GM19397 (cell line): ENCODE data around the gene CNIH1.
"Not testable (repeated sequence)": the region's sequence is repeated elsewhere in the genome, so short reads cannot be mapped to it uniquely, and the experiment has no call there.

Source experiments
- ATAC-seq: cut with Tn5 transposase; IDR thresholded peaks from one replicate; pipeline ENCODE4 v1.9.1; 2021; ENCODE audit warnings: mild to moderate bottlenecking, moderate library complexity; ENCODE audit not compliant: unreplicated experiment

The CNIH1 gene

DNA sequence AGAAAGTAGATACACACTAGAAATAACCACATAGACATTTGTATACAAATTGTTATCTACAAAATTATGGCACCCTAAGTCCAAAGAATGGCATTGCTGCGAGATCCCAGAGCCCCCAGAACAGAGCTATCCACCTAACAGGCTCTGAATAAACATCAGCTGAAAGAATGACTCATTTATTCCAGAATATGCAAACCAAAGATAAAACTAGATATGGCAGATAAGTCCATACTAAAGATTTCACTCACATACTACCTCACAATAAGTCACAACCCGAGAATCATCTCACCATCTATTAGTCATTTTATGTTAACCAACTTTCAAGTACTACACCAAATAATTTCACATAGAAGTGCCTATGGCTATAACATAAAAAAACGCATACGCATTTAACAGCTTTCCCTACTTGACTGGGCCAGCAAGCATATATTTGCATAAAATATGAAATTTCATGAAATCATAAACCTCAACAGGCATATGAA is 5.6 kb downstream of the CNIH1 start:
- no peak for ATAC-seq

DNA sequence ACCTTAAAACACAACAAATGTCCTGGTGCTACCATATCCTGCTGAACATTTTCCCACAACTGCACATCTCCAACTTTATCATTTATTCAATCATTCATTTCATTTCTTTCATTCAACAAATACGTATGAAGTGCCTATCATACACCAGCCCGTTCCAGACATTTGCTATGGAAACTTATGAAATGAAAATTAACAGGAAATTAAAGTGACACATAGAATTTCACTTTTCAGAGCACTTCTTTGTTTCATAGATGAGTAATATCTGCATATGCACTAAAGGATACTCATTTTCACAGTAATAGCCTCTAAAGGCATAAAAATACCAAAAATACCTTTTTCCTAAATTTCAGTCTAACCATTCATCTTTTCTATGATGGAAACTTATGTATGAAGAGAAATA is 12.6 kb downstream of the CNIH1 start:
- ATAC-seq = no peak

DNA sequence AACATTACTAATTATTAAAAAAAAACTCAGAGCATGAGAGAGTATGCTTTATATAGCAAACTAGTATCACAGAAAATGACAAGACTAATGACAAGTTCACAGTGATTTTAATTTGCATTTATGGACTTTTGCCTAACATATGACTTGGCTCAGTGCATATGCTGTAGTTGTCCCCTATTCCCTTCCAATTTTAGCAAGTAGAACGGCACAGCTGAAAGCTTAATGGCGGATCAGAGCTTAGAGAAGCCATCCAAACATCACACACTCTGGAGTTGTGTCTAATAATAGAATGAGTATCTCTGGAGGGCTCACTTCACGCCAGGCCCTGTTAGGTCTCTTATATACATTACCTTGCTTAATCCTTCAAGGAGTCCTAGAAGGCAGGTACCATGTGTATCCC is 13.3 kb downstream of the CNIH1 start:
- ATAC-seq = no peak

DNA sequence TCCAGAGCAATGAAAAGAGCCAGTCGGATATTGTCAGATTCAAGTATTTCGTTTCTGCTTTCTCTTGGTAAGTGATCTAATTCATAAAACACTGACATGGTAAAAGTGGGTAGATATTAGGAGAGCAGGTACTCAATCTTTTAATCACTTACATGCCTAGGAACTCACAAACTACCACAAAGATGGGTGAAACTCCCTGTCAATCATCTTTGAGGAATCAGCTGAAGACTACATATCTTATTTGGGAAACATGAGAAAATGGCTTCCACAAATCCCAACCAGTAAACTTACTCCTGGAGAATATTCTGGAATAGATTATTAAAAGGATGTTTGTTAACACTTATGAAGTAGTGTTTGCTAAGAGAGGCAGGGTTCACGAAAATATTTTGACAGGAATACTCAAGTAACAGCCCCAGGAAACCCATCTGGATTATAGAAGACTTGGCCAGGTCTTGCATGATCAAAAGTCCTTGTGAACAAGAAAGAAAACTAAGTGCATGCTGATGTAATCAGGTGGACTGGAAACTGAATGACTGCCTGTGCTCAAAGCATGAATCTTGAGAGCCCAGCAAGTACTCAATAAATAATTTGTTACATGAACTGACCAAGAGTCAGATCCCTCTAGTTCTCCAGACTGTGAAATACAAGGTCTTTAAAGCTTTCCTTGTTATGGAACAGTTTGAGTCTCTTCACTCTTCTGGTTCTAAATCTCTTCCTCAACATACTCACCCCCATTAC is 15.5 kb downstream of the CNIH1 start:
- no peak for ATAC-seq

DNA sequence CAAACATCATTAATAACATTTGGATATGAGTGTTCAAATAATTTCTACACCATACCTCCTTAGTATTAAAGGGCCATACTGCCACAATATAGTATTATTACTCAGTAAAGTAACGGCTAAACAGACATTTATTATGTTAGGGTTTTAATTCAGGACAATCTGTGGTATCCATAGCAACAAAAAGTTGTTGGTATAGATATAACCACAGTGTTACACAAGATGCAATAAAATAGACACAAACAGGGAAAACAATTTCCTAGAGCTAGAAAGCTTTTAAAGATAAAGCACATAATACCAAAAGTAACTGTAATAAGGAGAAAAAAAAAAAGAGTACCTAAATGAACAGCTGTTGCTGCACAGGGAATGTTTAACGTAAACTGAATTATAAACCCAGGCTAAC is 16.1 kb downstream of the CNIH1 start:
- no peak for ATAC-seq

DNA sequence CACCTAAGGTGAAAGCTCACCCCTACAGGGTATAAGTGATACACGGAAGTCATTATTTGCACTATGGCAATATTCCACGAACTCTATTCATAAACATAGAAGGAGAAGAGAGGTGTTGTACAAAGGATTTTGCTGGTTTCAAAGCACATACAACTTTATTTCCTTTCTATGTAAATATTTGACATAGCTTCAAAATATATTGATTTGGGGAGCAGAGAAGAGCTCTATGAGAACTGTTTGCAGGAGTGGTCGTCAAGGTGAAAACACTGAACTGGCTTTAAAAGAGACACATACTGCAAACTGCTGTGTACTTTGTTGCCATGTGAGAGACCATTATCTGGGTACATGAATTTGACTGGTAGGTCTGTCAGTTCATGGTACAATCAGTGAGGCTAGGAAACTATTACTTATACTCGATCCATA is 16.7 kb downstream of the CNIH1 start:
- ATAC-seq = no peak

DNA sequence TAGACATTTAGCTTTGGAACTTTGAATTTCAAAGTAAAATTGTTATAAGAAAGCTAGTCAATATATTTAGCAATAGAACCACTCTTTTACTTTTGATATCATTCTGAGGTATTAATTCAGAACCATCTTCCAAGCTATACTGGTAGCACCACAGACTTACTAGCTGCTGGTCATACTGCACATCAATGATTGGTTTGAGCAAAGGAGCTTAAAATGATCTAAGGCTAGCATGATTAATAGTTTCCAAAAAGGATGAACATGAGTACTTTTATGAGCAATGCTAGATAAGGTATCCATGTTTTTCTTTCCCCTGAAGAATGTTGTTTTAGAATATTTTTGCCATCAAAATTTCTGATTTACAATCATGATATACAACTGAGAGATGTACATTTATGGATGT is 17.2 kb downstream of the CNIH1 start:
- ATAC-seq = no peak

DNA sequence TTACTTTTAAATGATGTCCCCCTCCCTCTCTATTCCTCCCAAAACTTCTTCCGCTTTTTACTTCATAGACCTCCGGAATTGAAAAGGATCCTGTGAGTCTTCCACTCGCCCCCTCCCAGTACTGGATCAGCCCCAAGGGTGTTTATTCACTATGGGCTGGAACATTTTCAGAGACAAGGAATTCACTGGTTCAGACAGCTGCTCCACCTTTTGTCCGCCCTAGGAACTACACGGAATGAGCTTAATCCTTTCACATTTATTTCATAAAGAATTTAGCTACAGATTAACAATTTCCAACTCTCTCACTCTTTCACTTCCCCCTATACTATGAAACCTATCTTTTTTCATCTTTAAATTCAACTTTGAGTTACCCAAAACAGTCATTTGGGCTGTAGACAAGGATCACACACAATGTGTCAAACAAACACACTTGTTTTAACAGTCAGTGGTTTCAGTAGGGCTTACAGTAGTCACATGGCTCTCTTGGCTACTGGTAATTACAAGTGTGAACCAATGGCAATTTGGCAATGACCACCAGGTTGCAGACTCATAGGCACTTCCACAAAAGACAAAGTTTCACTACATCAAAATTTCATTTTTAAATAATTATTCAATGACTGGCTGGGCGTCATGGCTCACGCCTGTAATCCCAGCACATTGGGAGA is 20.6 kb downstream of the CNIH1 start:
- ATAC-seq = no peak

DNA sequence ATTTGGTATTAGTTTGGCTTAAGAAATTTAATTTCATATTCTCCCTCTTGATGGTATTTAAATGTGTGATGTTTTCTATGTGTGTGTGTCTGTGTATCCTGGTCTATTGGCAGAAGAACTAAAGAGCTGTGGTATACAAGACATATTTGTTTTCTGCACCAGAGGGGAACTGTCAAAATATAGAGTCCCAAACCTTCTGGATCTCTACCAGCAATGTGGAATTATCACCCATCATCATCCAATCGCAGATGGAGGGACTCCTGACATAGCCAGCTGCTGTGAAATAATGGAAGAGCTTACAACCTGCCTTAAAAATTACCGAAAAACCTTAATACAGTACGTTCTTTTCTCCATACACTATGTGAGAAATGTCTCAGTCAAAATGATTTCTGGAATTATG is 29.8 kb downstream of the CNIH1 start:
- no peak for ATAC-seq

DNA sequence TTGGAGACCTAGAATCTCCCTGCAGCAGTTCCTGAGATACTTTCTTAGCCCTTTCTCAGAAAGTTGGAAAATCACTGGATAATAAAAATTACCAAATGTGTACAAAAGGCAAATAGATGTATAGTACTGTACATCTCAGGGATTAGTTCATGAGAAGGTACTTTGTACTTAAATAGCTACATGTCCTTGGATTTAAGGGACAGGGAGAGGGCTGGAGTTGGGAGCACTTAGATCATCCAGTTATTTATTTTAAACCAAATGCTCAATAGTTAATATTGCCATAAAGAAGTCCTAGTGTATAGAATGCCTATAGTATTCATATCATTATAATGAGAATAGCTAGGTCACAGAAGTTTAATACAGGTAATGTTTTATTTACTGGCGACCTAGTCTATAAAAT is 31.0 kb downstream of the CNIH1 start:
- ATAC-seq = no peak

DNA sequence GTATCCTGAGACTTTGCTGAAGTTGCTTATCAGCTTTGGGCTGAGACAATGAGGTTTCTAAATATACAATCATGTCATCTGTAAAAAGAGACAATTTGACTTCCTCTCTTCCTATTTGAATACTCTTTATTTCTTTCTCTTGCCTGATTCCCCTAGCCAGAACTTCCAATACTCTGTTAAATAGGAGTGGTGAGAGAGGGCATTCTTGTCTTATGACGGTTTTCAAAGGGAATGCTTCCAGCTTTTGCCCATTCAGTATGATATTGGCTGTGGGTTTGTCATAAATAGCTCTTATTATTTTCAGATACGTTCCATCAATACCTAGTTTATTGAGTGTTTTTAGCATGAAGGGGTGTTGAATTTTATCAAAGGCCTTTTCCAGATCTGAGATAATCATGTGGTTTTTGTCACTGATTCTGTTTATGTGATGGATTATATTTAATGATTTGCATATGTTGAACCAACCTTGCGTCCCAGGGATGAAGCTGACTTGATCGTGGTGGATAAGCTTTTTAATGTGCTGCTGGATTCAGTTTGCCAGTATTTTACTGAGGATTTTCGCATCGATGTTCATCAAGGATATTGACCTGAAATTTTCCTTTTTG is 37.7 kb downstream of the CNIH1 start:
- ATAC-seq = not testable (repeated sequence)

DNA sequence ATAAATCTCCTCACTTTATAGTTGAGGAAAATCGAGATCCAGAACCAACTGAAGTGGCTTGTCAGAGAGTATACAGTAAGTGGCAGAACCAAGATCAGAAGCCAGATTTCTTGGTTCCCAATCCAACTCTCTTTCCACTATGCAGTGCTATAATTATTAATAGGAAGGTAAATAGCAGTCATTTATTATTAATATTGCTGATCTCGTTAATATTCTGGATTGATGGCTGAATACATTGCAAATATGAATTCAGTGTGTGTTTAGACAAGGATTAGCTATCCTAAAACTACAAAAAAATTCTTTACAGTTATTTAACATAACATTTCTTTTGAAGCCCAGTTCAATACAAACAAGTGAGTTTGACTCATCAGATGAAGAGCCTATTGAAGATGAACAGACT is 41.6 kb downstream of the CNIH1 start:
- ATAC-seq = no peak

DNA sequence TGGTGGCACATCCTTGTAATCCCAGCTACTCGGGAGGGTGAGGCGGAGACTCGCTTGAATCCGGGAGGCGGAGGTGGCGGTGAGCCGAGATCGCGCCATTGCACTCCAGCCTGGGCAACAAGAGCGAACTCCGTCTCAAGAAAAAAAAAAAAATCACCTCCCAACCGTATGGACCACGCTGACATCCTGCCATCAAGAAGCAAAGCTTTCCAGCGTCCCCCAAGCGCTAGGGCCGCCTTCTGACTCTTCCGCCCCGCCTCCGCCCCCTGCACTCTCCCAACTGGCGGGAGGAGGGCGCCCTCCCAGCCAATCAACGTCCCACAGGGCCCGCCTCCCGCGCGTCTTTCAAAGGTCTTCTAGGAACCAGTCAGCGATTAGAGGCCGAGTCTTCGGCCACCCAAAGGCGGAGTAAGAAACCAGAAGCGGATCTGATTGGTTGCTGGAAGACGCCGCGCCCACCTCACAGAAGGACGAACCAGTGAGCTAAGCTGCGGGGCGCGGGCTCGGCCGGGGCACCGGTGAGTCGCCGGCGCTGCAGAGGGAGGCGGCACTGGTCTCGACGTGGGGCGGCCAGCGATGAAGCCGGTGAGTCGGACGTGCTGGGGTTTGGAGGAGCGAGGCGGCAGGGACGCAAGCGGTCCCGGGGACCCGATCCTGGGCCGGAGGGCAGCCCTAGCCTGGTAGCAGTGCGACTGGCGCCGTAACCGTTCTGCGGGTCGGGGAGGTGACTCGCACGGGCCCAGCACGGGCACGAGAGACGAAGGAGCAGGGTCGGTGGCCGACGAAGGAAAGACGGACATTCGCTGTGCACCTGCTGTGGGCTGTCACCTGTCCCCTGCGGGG is 44.5 kb downstream of the CNIH1 start, which contains the start of gene CDKN3:
Gene CDKN3 (plus strand): TSS at position 515 of the 843 bp plus-strand sequence. CDS start 62 bp downstream, at position 577.
- ATAC-seq = peak; percentile 97

DNA sequence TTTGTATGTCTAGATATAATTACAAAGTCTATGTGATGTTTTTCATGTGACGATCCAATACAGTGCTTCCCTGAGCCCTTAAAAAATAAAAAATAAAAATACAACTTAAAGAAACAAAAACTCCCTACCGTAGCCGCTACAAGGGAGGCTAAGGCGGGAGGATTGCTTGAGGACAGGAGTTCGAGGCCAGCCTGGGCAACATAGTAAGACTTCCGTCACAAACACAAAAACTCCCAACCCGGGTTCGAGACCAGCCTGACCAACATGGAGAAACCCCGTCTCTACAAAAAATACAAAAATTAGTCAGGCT is 45.0 kb downstream of the CNIH1 start:
- no peak for ATAC-seq

DNA sequence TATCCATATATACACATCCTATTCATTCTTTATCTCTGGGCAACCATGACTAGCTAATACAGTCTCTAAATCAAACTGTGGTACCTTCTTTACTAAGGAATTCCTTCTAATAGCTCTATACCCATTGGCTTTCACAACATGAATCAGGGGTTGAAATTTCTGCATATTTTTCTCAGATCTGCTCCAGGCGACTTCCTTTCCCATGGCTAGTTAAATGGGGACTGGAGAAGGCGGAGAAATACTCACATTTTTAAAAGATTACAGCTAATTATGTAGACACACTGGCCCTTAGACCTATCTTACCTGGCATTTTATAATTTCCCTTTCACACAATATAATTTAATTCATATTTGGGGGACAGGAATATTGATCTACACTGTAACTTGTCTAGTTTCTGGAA is 45.5 kb downstream of the CNIH1 start:
- ATAC-seq = no peak

DNA sequence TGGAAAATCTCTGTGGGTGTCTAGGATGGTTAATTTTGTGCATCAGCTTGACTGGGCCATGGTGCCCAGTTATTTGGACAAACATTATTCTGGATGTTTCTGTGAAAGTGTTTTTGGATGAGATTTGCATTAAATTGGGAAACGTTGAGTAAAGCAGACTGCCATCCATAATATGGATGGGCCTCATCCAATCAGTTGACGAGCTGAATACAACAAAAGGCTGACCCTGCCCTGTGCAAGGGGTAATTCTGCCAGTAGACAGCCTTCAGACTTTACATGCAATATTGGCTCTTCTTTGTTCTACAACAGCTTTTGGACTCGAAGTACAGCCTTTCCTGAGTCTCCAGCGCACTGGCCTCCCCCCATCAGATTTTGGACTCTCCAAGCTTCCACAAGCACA is 45.9 kb downstream of the CNIH1 start:
- ATAC-seq = no peak

DNA sequence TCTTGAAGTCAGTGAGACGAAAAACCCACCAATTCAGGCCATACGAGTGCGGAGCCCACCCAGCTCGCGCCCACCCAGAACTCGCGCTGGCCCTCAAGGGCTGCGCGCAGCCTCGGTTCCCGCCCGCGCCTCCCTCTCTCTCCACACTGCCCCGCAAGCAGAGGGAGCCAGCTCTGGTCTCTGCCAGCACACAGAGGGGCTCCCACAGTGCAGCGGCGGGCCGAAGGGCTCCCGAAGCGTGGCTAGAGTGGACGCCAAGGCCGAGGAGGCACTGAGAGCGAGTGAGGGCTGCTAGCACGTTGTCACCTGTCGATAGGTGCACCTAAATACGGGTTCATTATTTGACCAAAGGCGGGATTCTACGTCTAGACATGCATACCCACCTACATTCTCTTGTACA is 46.6 kb downstream of the CNIH1 start:
- ATAC-seq = no peak

DNA sequence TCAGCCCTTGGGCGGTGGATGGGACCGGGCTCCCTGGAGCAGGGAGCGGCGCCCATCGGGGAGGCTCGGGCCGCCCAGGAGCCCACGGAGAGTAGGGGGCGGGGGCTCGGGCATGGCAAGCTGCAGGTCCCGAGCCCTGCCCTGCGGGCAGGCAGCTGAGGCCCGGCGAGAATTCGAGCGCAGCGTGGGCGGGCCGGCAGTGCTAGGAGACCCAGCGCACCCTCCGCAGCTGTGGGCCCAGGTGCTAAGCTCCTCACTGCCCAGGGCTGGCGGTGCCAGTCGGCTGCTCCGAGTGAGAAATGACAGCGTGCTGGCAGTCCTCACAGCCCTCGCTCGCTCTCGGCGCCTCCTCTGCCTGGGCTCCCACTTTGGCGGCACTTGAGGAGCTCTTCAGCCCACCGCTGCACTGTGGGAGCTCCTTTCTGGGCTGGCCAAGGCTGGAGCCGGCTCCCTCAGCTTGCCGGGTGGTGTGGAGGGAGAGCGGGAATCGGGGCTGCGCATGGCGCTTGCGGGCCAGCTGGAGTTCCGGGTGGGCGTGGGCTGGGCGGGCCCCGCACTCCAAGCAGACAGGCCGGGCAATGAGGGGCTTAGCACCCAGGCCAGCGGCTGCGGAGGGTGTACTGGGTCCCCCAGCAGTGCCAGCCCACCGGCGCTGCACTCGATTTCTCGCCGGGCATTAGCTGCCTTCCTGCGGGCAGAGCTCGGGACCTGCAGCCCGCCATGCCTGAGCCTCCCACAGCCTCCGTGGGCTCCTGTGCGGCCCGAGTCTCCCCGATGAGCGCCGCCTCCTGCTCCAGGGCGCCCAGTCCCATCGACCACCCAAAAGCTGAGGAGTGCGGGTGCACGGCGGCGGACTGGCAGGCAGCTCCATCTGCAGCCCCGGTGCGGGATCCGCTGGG is 47.9 kb downstream of the CNIH1 start:
- not testable (repeated sequence) for ATAC-seq

DNA sequence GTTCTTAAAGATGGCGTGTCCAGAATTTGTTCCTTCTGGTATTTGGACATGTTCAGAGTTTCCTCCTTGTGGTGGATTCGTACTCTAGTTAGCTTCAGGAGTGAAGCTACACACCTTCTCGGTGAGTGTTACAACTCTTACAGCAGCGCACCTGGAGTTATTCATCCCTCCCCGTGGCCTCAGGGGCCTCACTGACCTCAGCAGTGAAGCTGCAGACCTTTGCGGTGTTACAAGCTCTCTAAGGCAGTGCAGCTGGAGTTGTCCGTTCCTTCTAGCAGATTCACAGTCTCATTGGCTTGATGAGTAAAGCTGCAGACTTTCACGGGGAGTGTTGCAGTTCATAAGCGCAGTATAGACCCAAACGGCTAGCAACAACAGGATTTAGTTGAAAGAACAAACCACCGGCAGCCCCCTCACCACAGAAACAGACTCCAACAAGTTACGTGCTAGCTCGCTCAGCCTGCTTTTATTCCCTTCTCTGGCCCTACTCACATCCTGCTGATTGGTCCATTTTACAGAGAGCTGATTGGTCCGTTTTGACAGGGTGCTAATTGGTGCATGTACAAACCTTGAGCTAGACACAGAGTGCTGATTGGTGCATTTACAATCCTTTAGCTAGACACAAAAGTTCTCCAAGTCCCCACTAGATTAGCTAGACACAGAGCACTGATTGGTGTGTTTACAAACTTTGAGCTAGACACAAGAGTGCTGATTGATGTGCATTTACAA is 48.9 kb downstream of the CNIH1 start:
- no peak for ATAC-seq

DNA sequence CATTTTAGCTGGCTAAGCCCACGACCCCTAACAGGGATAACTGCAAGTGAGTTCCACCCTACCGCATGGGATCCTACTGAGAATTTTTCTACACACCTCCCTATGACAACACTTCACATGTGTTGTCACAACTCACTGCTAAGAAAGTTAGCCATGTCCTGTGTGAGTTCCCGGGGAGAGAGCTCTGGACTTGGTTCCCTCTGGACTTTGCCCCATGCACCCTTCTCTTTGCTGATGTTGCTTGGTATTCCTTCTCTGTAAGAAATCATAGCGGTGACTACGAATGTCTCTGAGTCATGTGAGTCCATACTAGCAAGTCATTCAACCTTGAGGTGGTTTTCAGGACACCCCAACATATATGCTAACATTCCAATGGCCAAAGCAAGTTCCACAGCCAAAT is 53.8 kb downstream of the CNIH1 start:
- ATAC-seq = no peak
